DMS79 treated with DMSO at 0.1 percent for 48 hours (cell line): Measurements from ENCODE around the gene ETNK1.
A peak's percentile ranks its signal among the peaks of the same experiment; 100 is the strongest.
"Not testable (repeated sequence)": the region's sequence is repeated elsewhere in the genome, so short reads cannot be mapped to it uniquely, and the experiment has no call there.

ENCODE experiments used
- DNase-seq: peaks from one replicate; lab custom pipeline; 2025; lab: John Stamatoyannopoulos, UW

Gene ETNK1

DNA sequence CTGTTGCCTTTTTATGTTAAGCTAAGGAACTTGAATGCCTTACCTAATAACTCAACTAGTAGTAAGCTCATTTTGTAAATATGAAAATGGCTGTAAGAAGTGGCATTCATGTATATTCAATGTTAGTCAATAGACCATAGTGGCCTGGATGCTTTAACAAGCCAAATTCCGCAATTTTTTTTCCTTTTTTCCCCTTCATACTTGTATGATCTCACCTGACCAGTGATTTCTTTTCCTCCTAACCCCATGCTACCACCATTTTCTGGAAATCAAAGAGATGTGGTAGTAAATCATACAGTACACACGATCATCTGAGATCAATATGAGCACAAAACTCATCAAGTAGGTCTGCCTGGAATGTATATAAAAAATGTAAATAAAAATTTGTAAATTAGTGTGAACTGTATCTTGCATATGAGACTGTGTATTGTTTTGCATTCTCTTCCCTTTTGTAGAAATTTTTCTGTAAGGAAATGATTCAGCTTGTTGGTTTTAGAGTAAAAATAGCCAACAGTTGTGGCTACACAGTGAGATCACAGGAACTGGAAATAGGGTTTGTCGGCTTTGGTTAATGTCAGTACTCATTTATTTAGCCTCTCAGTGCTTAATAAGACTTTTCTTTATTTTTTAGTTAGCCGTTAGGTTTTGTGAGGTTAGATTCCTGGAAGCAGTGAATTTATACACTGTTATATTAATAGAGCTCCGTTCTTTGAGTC is 62.5 kb downstream of the ETNK1 start:
- no peak for DNase-seq

DNA sequence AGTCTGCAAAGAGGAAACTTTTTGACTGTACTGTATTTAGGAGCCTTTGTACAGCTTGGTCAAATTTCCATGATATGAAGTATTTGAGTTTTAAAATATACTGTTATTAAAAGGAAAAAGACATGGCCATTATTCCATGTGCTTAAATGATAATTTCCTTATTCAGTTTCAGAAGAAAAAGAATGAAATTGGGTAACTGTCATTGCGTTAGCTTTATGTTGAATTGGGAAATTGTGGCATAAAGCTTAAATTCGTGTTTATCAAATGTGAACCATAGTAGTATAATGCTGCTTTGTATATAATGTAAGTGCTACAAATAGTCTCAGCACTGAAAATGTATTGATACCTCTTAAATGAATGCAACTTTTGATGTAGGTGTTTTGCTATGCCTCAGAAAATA is 64.9 kb downstream of the ETNK1 start:
- no peak for DNase-seq

- DNase-seq, result no peak
Measured at GRCh38 chr12:22691319-22691718, 66.3 kb downstream of the ETNK1 start.

GRCh38 chr12:22692467-22692866 is 67.5 kb downstream of the ETNK1 start:
- not testable (repeated sequence) for DNase-seq

GRCh38 chr12:22692964-22693555 is 68.1 kb downstream of the ETNK1 start:
- DNase-seq, result no peak

DNA sequence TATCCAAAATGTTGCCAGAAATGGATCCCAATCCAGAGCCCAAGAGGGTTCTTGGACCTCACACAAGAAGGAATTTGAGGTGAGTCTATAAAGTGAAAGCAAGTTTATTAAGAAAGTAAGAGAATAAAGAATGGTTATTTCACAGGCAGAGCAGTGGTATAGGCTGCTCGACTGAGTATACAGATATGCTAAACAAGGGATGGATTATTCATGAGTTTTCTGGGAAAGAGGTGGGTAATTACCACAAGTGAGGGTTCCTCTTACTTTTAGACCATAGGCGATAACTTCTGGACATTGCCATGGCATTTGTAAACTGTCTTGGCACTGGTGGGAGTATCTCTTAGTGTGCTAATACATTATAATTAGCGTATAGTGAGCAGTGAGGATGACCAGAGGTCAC is 73.6 kb downstream of the ETNK1 start:
- no peak for DNase-seq

- peak; percentile 6 for DNase-seq
Measured at GRCh38 chr12:22699705-22700104, 74.7 kb downstream of the ETNK1 start.

DNA sequence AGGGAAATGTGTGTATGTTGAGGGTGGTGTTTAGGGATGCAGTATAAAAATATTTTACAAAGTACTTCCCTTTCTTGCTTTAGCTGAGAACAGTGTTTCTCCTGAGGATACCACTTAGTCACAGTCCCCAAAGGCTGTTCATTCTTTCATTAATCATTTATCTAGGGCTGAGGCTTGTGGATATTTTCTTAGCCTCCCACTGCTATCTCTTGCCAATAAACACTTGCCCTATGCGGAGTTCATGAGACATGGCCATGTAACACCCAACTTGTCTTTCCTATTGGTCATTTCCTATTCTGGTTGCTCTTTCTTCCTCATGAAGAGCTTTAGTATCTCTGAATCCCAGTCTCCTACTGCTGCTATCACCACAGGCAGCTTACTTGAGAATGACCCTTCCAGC is 75.1 kb downstream of the ETNK1 start:
- no peak for DNase-seq

DNA sequence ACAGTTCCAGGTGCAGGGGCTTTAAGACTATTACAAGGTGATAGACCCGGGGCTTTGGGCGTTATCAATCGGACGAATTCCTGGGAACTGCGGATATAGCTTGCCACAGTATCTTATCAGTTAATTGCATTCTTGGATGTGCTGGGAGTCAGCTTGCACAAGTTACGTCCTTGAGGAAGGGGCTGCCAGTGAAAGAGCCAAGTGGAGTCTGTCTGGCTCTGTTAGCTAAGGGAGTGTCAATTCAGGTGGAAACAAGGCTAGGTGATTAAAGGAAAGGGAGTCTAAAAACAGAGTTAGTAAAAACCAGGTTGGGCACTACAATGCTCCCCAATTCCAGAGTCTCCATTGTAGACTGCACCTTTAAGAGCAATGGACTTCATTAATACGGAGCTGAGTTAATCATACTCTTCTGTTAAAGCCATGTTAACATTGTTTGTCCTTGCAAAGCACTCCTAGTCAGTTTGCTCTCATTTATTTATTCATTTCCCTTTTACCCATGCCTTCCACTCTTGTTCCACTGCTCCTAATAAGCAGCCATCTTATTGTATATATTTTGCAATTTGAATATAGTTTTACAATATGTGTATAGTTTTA is 76.3 kb downstream of the ETNK1 start:
- not testable (repeated sequence) for DNase-seq

DNA sequence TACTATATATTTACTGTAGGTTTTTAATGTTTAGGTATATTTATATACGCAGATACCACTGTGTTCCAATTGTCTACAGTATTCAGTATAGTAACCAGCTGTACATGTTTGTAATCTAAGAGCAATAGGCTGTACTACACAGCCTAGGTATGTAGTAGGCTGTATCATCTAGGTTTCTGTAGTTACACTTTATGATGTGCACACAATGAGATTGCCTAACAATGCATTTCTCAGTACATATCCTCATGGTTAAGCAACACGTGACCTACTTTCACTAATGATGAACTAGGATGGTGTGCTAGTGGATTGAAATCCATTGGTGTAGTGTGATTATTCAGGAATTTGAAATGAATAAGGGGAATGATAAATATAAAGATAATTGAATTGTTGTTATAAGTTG is 77.7 kb downstream of the ETNK1 start:
- no peak for DNase-seq

DNA sequence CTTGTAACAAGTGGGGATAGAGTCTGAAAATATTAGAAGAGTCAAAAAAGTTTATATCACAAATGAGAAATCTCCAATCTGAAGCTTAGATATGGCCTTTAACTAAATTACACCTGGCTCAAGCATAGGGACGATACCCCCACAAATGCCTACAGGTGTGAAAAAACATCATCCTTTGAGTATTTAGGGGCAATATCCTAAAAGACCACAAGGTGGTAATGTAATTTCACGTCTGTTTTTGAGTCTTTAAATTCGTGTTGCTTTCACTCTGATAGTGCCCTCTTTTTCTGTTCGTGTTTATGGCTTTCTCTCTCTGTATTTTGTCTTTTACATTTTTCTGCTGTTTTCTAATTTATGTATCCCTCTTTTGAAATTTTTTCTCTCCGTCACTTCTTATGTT is 84.3 kb downstream of the ETNK1 start:
- DNase-seq, result no peak

DNA sequence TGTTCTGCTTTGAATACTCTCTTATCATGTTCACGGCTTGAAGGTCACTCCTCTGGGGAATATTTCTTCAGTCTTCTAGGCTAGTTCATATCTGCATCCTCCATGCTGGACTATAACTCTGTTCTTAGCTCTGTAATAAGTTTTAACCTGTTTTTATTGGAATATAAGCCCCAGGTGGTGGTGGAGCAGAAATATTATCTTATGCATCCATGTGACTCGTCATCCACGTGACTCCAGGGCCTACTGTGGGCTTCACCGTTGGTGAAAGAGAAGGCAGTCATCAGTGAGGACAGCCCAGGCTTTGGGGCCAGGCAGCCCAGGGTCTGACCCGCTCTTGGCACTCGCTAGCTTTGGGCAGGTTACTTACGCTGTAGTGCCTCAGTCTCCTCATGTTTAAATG is 87.1 kb downstream of the ETNK1 start:
- DNase-seq, result no peak

DNA sequence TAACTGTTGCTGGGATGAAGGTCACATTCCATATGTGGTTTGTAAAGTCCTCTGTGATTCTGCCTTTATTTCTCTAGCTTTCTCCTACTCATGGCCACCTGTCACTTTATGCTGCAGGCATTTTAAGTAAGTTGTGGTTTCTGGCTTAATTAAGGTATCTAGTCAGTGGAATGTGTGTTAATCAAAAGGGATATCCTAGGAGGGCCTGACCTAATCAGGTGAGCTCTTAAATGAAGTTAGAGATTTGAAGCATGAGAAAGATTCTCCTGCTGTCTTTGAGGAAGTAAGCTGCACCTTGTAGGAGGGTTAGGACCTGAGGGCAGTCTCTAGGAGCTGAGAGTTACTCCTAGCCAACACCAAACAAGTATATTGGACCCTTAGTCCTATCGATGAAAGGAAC is 90.3 kb downstream of the ETNK1 start:
- no peak for DNase-seq

GRCh38 chr12:22719745-22720144 is 94.8 kb downstream of the ETNK1 start:
- DNase-seq, result no peak

DNA sequence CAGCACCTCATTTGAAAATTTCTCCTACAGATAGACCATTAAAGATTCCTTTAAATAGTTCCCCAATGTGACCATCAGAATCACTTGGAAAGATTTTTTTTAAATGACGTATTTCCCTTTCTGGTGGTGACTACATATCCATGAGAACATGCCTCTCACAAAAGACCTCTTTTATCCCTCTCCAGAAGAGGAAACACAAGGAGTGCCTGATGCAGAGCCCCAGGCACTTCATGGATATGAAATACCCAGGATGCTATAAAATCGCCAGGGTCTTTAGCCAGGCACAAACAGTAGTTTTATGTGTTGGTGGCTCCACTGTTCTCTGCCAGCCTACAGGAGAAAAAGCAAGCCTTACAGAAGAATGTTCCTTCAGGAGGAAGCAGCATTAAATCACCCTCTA is 97.1 kb downstream of the ETNK1 start:
- DNase-seq, result no peak

GRCh38 chr12:22722779-22723178 is 97.8 kb downstream of the ETNK1 start:
- no peak for DNase-seq

DNA sequence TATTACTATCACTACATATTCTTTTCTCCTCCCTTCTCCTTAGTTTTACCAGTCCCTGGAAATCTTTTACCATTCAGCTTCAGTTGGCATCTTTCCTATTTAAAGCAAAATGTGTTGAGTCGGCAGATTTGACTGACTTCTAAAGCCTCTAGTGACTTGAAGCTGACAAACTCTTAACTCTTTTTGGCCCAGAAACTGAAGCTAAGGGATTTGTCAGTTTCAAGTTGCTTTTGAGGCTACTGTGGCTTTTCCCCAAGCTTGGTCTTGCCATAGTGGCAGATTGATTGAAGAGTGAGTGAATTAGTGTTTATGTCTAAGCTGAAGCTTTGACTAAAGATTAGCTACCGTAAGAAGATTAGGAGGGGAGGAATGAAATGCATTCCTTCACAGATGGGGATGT is 104.0 kb downstream of the ETNK1 start:
- DNase-seq, result no peak

DNA sequence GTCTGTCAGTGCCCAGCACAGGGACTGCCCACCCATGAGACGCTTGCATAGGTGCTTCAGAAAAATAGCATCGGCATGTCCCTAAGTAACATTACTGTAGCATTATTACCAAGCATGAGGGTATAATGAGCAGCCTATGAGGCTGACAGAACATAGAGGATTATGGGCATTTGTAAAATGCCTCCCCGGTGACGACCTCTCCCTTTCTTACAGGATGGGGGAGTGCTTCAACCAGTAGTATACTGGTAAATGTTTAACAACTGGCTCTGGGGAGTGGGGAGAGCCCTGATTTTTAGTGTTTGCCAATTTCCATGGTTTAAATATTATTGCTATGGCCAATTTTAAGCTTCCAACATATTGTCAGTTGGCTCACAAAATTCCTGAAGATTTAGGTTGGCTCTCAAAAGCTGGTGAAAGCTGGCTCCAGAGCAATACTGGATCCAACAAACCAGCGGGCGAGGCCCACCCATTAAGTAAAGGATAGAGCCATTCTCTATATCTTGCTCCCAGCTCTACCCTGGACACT is 104.5 kb downstream of the ETNK1 start:
- DNase-seq, result no peak

- no peak for DNase-seq
Measured at GRCh38 chr12:22729957-22730443, 105.0 kb downstream of the ETNK1 start.

DNA sequence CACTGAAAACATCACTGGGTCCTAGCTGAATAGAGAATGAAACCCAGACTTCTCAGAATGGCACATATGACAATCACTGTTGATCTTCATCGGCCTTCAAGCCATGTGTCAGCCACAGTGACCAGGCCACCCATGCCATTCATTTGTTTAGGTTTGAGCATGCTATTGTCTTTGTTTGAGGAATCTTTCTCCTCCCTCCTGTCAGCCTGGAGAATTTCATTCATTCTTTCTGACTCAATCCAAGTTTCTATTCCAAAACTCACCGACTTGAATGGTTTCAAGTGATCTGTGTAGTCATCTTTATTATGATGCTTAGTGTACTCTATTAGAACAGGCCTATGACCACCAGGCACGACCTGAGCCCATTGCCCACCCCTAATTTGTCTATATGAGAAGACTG is 106.3 kb downstream of the ETNK1 start:
- no peak for DNase-seq

GRCh38 chr12:22733756-22734155 is 108.8 kb downstream of the ETNK1 start:
- no peak for DNase-seq

DNA sequence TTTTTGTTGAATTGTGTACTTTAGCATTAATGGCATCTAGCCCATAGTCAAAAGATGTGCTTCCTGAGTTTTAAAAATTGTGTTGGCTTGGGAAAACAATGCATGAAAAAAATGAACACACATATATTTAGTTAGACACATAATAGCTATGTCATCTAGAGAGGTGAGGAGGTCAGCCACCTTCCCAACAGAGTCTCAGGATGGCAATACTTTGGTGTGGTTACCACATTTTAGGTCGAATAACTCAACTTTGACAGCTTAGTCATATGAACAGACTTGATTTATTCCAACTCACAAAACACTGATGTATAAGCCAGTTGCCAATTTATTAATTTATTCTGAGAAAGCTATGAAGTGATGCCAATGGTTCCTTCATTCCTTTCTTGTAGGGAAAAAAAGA is 114.0 kb downstream of the ETNK1 start:
- no peak for DNase-seq
